NCI-H460 (cell line): ENCODE data around the gene IFNW1. TPM values are rescaled to one million over a fixed set of nuclear protein-coding genes. Genes with fewer than 3 reads are reported as not detected.

Experiments used
- DNase-seq: peaks from one replicate; pipeline ENCODE4 v3.0.0-alpha.2; 2016; ENCODE audit warnings: low read depth; ENCODE audit errors: extremely low read depth
- small RNA-seq, 2 experiments: library from RNA; depleted of rRNA; stranded (forward); fragments of <200 nt; gene quantifications; one replicate each; pipeline ENCODE3, GENCODE V24; 2014
- total RNA-seq: library from RNA; depleted of rRNA; stranded (reverse); fragments of >200 nt; shearing (Covaris generic); gene quantifications from 2 replicates; pipeline ENCODE4 v1.2.3, GENCODE V29; 2014; rRNA removed

IFNW1 gene
- total RNA-seq, 1 experiment from 2014 or later = not detected

DNA sequence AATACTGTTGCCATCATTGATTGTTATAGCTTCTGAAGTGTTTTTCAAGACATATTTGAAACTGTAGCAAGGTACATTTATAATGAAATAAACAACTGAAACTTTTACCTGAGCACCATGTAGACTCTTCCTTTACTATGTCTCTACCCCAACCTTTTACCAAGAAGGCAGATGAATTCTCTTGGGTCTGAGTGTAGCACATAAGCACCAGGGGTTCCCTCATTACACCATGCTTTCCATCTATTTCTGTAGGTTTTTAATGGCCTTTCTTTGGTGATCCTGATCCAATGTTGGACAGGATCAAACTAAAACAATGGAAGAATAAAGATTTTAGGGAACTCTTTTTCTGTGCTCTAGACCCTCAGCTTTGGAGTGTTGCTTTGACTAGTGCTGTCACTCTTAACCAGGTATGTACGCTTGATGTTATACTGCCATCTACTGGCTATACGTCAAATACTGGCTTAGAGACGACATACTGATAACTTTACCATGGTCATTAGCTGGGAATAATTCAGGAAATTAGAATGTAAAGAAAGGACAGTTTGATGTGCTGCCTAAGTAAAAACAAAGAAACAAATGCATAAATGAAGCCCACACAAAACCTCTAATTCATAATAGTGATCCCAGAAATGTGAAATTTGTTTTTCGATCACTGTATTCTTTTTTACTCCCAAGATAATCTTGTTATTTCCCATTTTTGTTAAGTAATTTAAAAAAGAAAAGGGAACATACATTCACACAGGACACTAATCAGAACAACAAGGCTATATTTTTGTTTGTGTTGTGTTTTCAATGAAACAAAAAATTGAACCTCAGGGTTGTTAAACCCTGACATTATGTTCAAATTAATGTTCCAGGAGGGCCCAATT is 30.7 kb downstream of the IFNW1 start:
- peak; percentile 69 for DNase-seq

DNA sequence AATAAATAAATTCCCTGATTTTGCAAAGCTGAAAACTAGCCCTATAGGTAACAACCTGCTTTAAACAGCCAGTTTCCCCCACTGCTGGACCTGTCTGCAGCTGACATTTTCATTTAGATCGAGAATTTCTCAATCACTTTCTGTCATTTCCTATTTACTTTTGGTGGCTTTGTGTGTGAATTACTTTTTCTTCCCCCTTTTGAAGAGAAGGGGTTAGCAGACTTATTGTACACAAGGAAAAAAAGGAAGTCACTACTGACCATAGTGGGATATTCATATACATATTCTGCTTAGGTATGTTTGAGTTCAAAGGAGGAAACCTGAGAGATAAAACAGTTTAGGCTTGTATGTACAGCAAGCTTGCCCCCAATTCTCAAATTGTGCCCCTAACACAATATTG is 36.8 kb downstream of the IFNW1 start:
- DNase-seq = no peak

DNA sequence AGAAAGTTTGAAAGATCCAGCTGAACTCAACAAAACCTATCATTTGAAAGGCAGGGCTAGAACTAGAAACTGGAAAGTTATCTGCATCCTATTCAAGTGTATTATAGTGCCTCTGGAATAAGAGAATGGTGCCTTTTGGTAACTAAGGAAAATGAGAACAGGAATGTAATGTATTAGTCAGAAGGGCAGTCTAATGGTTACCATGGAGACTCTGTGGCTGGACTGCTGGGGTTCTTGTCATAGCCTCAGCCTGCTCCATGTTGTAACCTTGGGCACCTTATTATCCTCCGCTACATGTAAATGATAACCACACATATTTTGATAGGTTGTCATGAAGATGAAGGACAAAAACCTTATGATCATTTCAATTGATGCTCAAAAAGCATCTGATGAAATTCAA is 39.3 kb downstream of the IFNW1 start:
- no peak for DNase-seq

DNA sequence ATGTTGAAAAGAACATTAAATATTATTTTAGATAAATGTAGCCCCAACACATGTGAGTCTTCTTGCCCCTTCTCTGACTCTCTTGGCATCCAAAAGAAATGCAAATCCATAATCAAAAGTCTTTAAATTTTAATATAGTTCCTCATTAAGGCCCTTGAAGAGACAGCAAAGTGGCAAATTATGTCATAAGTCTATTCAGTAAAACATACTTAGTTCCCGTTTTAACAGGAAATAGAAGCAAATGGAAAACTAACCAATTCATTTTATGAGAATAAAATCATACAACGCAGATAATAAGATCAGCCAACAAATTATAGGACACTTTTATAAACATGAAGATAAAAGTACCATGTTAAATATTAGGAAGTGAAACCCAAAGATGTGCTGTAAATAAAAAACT is 43.8 kb downstream of the IFNW1 start:
- DNase-seq = no peak

DNA sequence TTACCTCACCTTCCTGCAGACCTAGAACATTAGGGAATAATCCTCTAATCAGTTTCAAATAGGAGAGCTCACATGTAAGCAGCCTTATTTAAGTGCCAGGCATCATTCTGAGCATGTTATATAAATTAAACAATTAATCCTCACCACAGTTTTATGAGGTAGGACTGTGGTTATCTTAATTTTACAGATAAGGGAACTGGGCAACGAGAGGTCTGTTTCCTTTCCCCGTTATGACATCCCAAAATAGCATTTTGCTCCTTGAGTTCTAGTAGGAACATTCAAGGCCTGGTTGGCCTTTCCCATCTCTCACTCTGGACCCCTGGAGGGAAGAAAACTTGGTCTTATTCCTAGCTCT is 44.8 kb downstream of the IFNW1 start:
- DNase-seq = no peak

- DNase-seq = no peak
These were observed 45.3 kb downstream of the IFNW1 start for GRCh38 chr9:21096172-21096900.

- DNase-seq = no peak
These were observed 46.1 kb downstream of the IFNW1 start for GRCh38 chr9:21095561-21095960.

Small RNAs within 50 kb of the gene (small RNA-seq; reads per million reads assigned to genes)
- gene IFNWP4 = 0 reads per million in 2 experiments
- gene RF00019 = 0 reads per million in 2 experiments

Other genes with a start within 250 kb of the IFNW1 start
- gene HACD4, start 110.2 kb downstream of the IFNW1 start, total RNA-seq = not detected in 2 replicates
- not detected in 2 replicates for gene IFNB1, start 63.9 kb downstream of the IFNW1 start, total RNA-seq
- gene IFNA21, start 24.8 kb upstream of the IFNW1 start, total RNA-seq = not detected in 2 replicates
- gene IFNA4, start 45.8 kb upstream of the IFNW1 start, total RNA-seq = not detected in 2 replicates
- not detected in 2 replicates for gene IFNA7, start 60.4 kb upstream of the IFNW1 start, total RNA-seq
- not detected in 2 replicates for gene IFNA10, start 65.3 kb upstream of the IFNW1 start, total RNA-seq
- not detected in 2 replicates for gene IFNA16, start 75.5 kb upstream of the IFNW1 start, total RNA-seq
- not detected in 2 replicates for gene IFNA17, start 86.4 kb upstream of the IFNW1 start, total RNA-seq
- gene IFNA14, start 98.2 kb upstream of the IFNW1 start, total RNA-seq = not detected in 2 replicates
- not detected in 2 replicates for gene IFNA5, start 163.5 kb upstream of the IFNW1 start, total RNA-seq
- gene KLHL9, start 193.6 kb upstream of the IFNW1 start, total RNA-seq = 19.0 and 23.6 TPM in 2 replicates
- gene IFNA6, start 209.1 kb upstream of the IFNW1 start, total RNA-seq = not detected in 2 replicates
- not detected in 2 replicates for gene IFNA13, start 226.2 kb upstream of the IFNW1 start, total RNA-seq
- gene IFNA2, start 243.6 kb upstream of the IFNW1 start, total RNA-seq = not detected in 2 replicates